PC-9 (cell line): ENCODE data around the gene DENND2D. TPM values are rescaled to one million over a fixed set of nuclear protein-coding genes. Genes with fewer than 3 reads are reported as not detected.
A peak's percentile ranks its signal among the peaks of the same experiment; 100 is the strongest.

Experiments used
- BruUV-seq: library from RNA; stranded (reverse); fragments of 400-500 nt; replicated peaks from 2 replicates; lab custom pipeline; 2021; lab: Mats Ljungman, UMichigan
- CTCF ChIA-PET: fragments of 300-600 bp; sonication (Branson Sonifier 250); formaldehyde crosslinking; loops from one replicate; lab custom pipeline; 2022; ENCODE audit warnings: antibody characterized with exemption; lab: Charles Lee
- POLR2A ChIA-PET: fragments of 300-600 bp; sonication (Branson Sonifier 250); formaldehyde crosslinking; loops from one replicate; lab custom pipeline; 2022; ENCODE audit warnings: antibody characterized with exemption; ENCODE audit not compliant: unreplicated experiment; lab: Charles Lee
- DNase-seq, 2 experiments: peaks; one replicate each; pipeline versions ENCODE4 v3.0.0 to v3.0.0-alpha.2; 2015 to 2022; ENCODE audit warnings: mixed read lengths in 1 of 2
- H2AFZ ChIP-seq: fragments of 200-600 bp; sonication (generic); 2 replicates; pipeline ENCODE4 v1.8.1; 2017; ENCODE audit warnings: antibody characterized with exemption
- H3F3A ChIP-seq: fragments of 200-600 bp; sonication (generic); 2 replicates; pipeline ENCODE4 v1.8.1; 2017; ENCODE audit warnings: antibody characterized with exemption, mild to moderate bottlenecking, low read depth; ENCODE audit not compliant: insufficient read depth
- H3K27ac ChIP-seq: fragments of 200-600 bp; sonication (generic); 2 replicates; pipeline ENCODE4 v1.6.1; 2016; ENCODE audit warnings: mixed run types
- H3K27me3 ChIP-seq: fragments of 200-600 bp; sonication (generic); 2 replicates; pipeline ENCODE4 v1.6.1; 2016; ENCODE audit warnings: low read depth, mixed run types; ENCODE audit not compliant: insufficient read depth
- H3K36me3 ChIP-seq: fragments of 200-600 bp; sonication (generic); 2 replicates; pipeline ENCODE4 v1.6.1; 2016; ENCODE audit warnings: low read depth, mixed run types
- H3K4me1 ChIP-seq: fragments of 200-600 bp; sonication (generic); replicated peaks from 2 replicates; pipeline ENCODE4 v1.6.1; 2016; ENCODE audit warnings: mixed run types; ENCODE audit not compliant: insufficient read depth
- H3K4me2 ChIP-seq: fragments of 200-600 bp; sonication (generic); 2 replicates; pipeline ENCODE4 v1.6.1; 2017; ENCODE audit warnings: mixed run types
- H3K4me3 ChIP-seq: fragments of 200-600 bp; sonication (generic); 2 replicates; pipeline ENCODE4 v1.6.1; 2016; ENCODE audit warnings: mixed run types
- H3K79me2 ChIP-seq: fragments of 200-600 bp; sonication (generic); 2 replicates; pipeline ENCODE4 v1.6.1; 2017; ENCODE audit warnings: low read depth, mixed run types
- H3K9me2 ChIP-seq: fragments of 200-600 bp; sonication (generic); 2 replicates; pipeline ENCODE4 v1.8.1; 2017; ENCODE audit warnings: mild to moderate bottlenecking; ENCODE audit not compliant: insufficient read depth
- H3K9me3 ChIP-seq: fragments of 200-600 bp; sonication (generic); 2 replicates; pipeline ENCODE4 v1.8.1; 2016; ENCODE audit warnings: low read depth; ENCODE audit not compliant: insufficient read depth
- H4K20me1 ChIP-seq: fragments of 200-600 bp; sonication (generic); 2 replicates; pipeline ENCODE4 v1.8.1; 2017; ENCODE audit not compliant: insufficient read depth
- CTCF ChIP-seq: fragments of 200-600 bp; sonication (generic); conservative IDR thresholded peaks from 2 replicates; pipeline ENCODE4 v1.6.1; 2017; ENCODE audit warnings: mixed run types, antibody characterized with exemption, mild to moderate bottlenecking, moderate library complexity
- EZH2 ChIP-seq: fragments of 200-600 bp; sonication (generic); IDR thresholded peaks from 2 replicates; pipeline ENCODE4 v1.8.0; 2017; ENCODE audit warnings: antibody characterized with exemption, low read depth
- intact Hi-C: fragments of 100-400 bp; cut with micrococcal nuclease; formaldehyde crosslinking; loops from one replicate; pipeline ENCODE4 v1.10.0; 2022; ENCODE audit not compliant: unreplicated experiment
- total RNA-seq: library from RNA; stranded (reverse); gene quantifications from 2 replicates; pipeline ENCODE4 v1.2.3, GENCODE V29; 2021

Gene DENND2D
- total RNA-seq, 1 experiment from 2014 or later: 44.9 TPM

- Histone ChIP-seq H3F3A (peaks cover 15% of the 10 kb centered on the region; the same call in 1 of the 2 replicates), H2AFZ (no peak overlapping the region), H3K27me3 (no peaks in the 10 kb centered on the region), H3K4me3 (no peak overlapping the region), H3K9me3 (no peaks in the 10 kb centered on the region; the same call in 1 of the 2 replicates), H3K4me2 (peak overlapping the region; percentile 22), H3K27ac (no peak overlapping the region), H3K36me3 (no peaks in the 10 kb centered on the region), H4K20me1 (no peaks in the 10 kb centered on the region), H3K79me2 (no peaks in the 10 kb centered on the region), H3K9me2 (no peaks in the 10 kb centered on the region), H3K4me1 (peaks cover 23% of the 10 kb centered on the region)
- TF ChIP-seq CTCF (no peak), EZH2 (no peak)
- BruUV-seq: no TSS peak
- ChIA-PET CTCF (no interaction called here), POLR2A (no interaction called here)
- intact Hi-C loops: no loop called here
- peak in 1 of 2 experiments; percentile 65 for DNase-seq
Measured at GRCh38 chr1:111208921-111209320, 8.5 kb upstream of the DENND2D start.

GRCh38 chr1:111205714-111206050 is 5.2 kb upstream of the DENND2D start:
- TF ChIP-seq CTCF: no peak
- no peak for TF ChIP-seq EZH2
- no peaks in the 10 kb centered on the region; the same call in 1 of the 2 replicates for H3K9me3 ChIP-seq
- no peaks in the 10 kb centered on the region for H4K20me1 ChIP-seq
- H3K4me2 ChIP-seq: no peak overlapping the region
- H3K9me2 ChIP-seq: no peaks in the 10 kb centered on the region
- H3K27me3 ChIP-seq: no peaks in the 10 kb centered on the region
- H3K36me3 ChIP-seq: no peaks in the 10 kb centered on the region
- CTCF ChIA-PET: no interaction called here
- intact Hi-C loops: no loop called here
- peaks cover 52% of the 10 kb centered on the region for H3K4me1 ChIP-seq
- no peak overlapping the region for H3K27ac ChIP-seq
- POLR2A ChIA-PET: no interaction called here
- no peak overlapping the region for H3K4me3 ChIP-seq
- BruUV-seq: no TSS peak
- peaks cover 21% of the 10 kb centered on the region for H3K79me2 ChIP-seq
- H2AFZ ChIP-seq: no peak overlapping the region
- DNase-seq: no peak
- peaks cover 33% of the 10 kb centered on the region for H3F3A ChIP-seq

- Histone ChIP-seq H2AFZ (no peak overlapping the region), H3F3A (peaks cover 33% of the 10 kb centered on the region), H4K20me1 (no peaks in the 10 kb centered on the region), H3K4me1 (peaks cover 57% of the 10 kb centered on the region), H3K4me2 (peak overlapping the region; percentile 95), H3K36me3 (no peaks in the 10 kb centered on the region), H3K9me3 (no peaks in the 10 kb centered on the region; the same call in 1 of the 2 replicates), H3K27ac (no peak overlapping the region), H3K4me3 (peak overlapping the region; percentile 65; the same call in 1 of the 2 replicates), H3K27me3 (no peaks in the 10 kb centered on the region), H3K79me2 (peaks cover 27% of the 10 kb centered on the region), H3K9me2 (no peaks in the 10 kb centered on the region)
- ChIA-PET POLR2A (no interaction called here), CTCF (no interaction called here)
- DNase-seq: no peak
- TF ChIP-seq CTCF (no peak), EZH2 (no peak)
- no TSS peak for BruUV-seq
- intact Hi-C loops: no loop called here
Measured at GRCh38 chr1:111204983-111205713, 4.7 kb upstream of the DENND2D start.
